ENCODE results near the gene KCNQ4.

Gene KCNQ4

GRCh38 chr1:40739455-40740008 lies 44.1 kb upstream of the KCNQ4 start:
- TF ChIP-seq CTCF (IDR thresholded peaks at IDR 0.05), result no peak
- Histone ChIP-seq H3K36me3 (ENCODE audit: control insufficient read depth, insufficient read depth, low read length) (no peaks in the 10 kb centered on the region), H3K4me2 (ENCODE audit: low read length) (no peak overlapping the region), H3K27me3 (ENCODE audit: control insufficient read depth, insufficient read depth, low read length) (no peaks in the 10 kb centered on the region), H2AFZ (no peak overlapping the region), H3K9ac (no peak overlapping the region), H3K4me3 (ENCODE audit: low read depth, low read length) (no peak overlapping the region), H3K4me1 (peaks cover 4% of the 10 kb centered on the region), H3K79me2 (peaks cover 15% of the 10 kb centered on the region), H3K27ac (no peak overlapping the region), H3K9me3 (ENCODE audit: control insufficient read depth, low read length) (no peaks in the 10 kb centered on the region)

GRCh38 chr1:40740039-40740996 lies 43.3 kb upstream of the KCNQ4 start:
- TF ChIP-seq CTCF (IDR thresholded peaks at IDR 0.05), result no peak
- Histone ChIP-seq H3K4me2 (ENCODE audit: low read length) (no peak overlapping the region), H3K4me1 (peaks cover 2% of the 10 kb centered on the region), H2AFZ (no peak overlapping the region), H3K27ac (no peak overlapping the region), H3K4me3 (ENCODE audit: low read depth, low read length) (no peak overlapping the region), H3K9ac (no peak overlapping the region), H3K79me2 (peaks cover 12% of the 10 kb centered on the region), H3K27me3 (ENCODE audit: control insufficient read depth, insufficient read depth, low read length) (no peaks in the 10 kb centered on the region), H3K9me3 (ENCODE audit: control insufficient read depth, low read length) (no peaks in the 10 kb centered on the region), H3K36me3 (ENCODE audit: control insufficient read depth, insufficient read depth, low read length) (no peaks in the 10 kb centered on the region)

GRCh38 chr1:40740997-40741736 lies 42.4 kb upstream of the KCNQ4 start:
- H3K27me3 ChIP-seq (ENCODE audit: control insufficient read depth, insufficient read depth, low read length), result no peaks in the 10 kb centered on the region
- peaks cover under 1% of the 10 kb centered on the region for H3K4me1 ChIP-seq
- no peak for TF ChIP-seq CTCF (IDR thresholded peaks at IDR 0.05)
- H3K79me2 ChIP-seq, result peaks cover 5% of the 10 kb centered on the region
- no peaks in the 10 kb centered on the region for H3K9me3 ChIP-seq (ENCODE audit: control insufficient read depth, low read length)
- H3K36me3 ChIP-seq (ENCODE audit: control insufficient read depth, insufficient read depth, low read length), result no peaks in the 10 kb centered on the region
- H3K9ac ChIP-seq, result no peak overlapping the region
- no peak overlapping the region for H2AFZ ChIP-seq
- H3K4me2 ChIP-seq (ENCODE audit: low read length), result no peak overlapping the region
- H3K4me3 ChIP-seq (ENCODE audit: low read depth, low read length), result no peak overlapping the region
- no peak overlapping the region for H3K27ac ChIP-seq

- H3K79me2 ChIP-seq, result peaks cover 2% of the 10 kb centered on the region
- no peak overlapping the region for H3K4me2 ChIP-seq (ENCODE audit: low read length)
- H3K27ac ChIP-seq, result no peak overlapping the region
- no peak overlapping the region for H3K9ac ChIP-seq
- no peaks in the 10 kb centered on the region for H3K36me3 ChIP-seq (ENCODE audit: control insufficient read depth, insufficient read depth, low read length)
- H3K4me3 ChIP-seq (ENCODE audit: low read depth, low read length), result no peak overlapping the region
- no peaks in the 10 kb centered on the region for H3K27me3 ChIP-seq (ENCODE audit: control insufficient read depth, insufficient read depth, low read length)
- no peaks in the 10 kb centered on the region for H3K4me1 ChIP-seq
- H2AFZ ChIP-seq, result no peak overlapping the region
- TF ChIP-seq CTCF (IDR thresholded peaks at IDR 0.05), result no peak
- no peaks in the 10 kb centered on the region for H3K9me3 ChIP-seq (ENCODE audit: control insufficient read depth, low read length)
Observed at GRCh38 chr1:40742363-40743061, 41.1 kb upstream of the KCNQ4 start.

All from parathyroid adenoma (tissue), 2 donors.